ENCODE measurements around the gene RAB40C. TPM values are rescaled to one million over a fixed set of nuclear protein-coding genes. Genes with fewer than 3 reads are reported as not detected.
A peak's percentile ranks its signal among the peaks of the same experiment; 100 is the strongest.

Gene RAB40C
- total RNA-seq, 2 experiments from 2014 or later: 6.3 to 7.3 TPM

GRCh38 chr16:603933-604332 lies 14.1 kb downstream of the RAB40C start:
- DNase-seq: no peak
- Mint-ChIP-seq H3K36me3 (ENCODE audit: low read depth) (no peaks in the 10 kb centered on the region), H3K9me3 (no peaks in the 10 kb centered on the region), H3K4me3 (no peak overlapping the region), H3K4me1 (ENCODE audit: low read depth) (peaks cover 14% of the 10 kb centered on the region), H3K27ac (no peak overlapping the region), H3K27me3 (ENCODE audit: low read depth) (no peaks in the 10 kb centered on the region)
- intact Hi-C loops (cut with micrococcal nuclease): no loop called here
- CTCF ChIA-PET: no interaction called here

GRCh38 chr16:606656-607307 lies 16.9 kb downstream of the RAB40C start:
- Mint-ChIP-seq H3K4me3 (no peak overlapping the region), H3K27me3 (ENCODE audit: low read depth) (no peaks in the 10 kb centered on the region), H3K36me3 (ENCODE audit: low read depth) (no peaks in the 10 kb centered on the region), H3K9me3 (no peaks in the 10 kb centered on the region), H3K27ac (no peak overlapping the region), H3K4me1 (ENCODE audit: low read depth) (peaks cover 14% of the 10 kb centered on the region)
- CTCF ChIA-PET: no interaction called here
- intact Hi-C loops (cut with micrococcal nuclease): no loop called here
- no peak for DNase-seq

GRCh38 chr16:608019-608418 lies 18.2 kb downstream of the RAB40C start:
- Mint-ChIP-seq H3K27me3 (ENCODE audit: low read depth) (no peaks in the 10 kb centered on the region), H3K36me3 (ENCODE audit: low read depth) (no peaks in the 10 kb centered on the region), H3K4me3 (no peak overlapping the region), H3K27ac (peak overlapping the region; percentile 80), H3K4me1 (ENCODE audit: low read depth) (peaks cover 14% of the 10 kb centered on the region), H3K9me3 (no peaks in the 10 kb centered on the region)
- peak; percentile 88 for DNase-seq
- CTCF ChIA-PET: interaction anchor here (1.4 kb wide), 1 partner anchor 11 kb away, joined by 3 read pairs; no protein-coding TSS in a partner anchor
- intact Hi-C loops (cut with micrococcal nuclease): loop anchor here (1.0 kb wide), 2 partner anchors 19 to 28 kb away; partner anchors contain the start of gene METTL26

GRCh38 chr16:609316-609715 lies 19.4 kb downstream of the RAB40C start:
- intact Hi-C loops (cut with micrococcal nuclease): no loop called here
- H3K36me3 Mint-ChIP-seq (ENCODE audit: low read depth): no peaks in the 10 kb centered on the region
- DNase-seq: no peak
- H3K9me3 Mint-ChIP-seq: no peaks in the 10 kb centered on the region
- CTCF ChIA-PET: interaction anchor here (1.1 to 1.4 kb wide), 3 partner anchors 12 to 24 kb away, joined by 3 to 4 read pairs (median 3); partner anchors contain the start of gene RAB40C
- no peak overlapping the region for H3K4me3 Mint-ChIP-seq
- H3K27me3 Mint-ChIP-seq (ENCODE audit: low read depth): no peaks in the 10 kb centered on the region
- peaks cover 10% of the 10 kb centered on the region for H3K4me1 Mint-ChIP-seq (ENCODE audit: low read depth)
- H3K27ac Mint-ChIP-seq: no peak overlapping the region

GRCh38 chr16:609984-610383 lies 20.1 kb downstream of the RAB40C start:
- Mint-ChIP-seq H3K36me3 (ENCODE audit: low read depth) (peaks cover 2% of the 10 kb centered on the region), H3K9me3 (no peaks in the 10 kb centered on the region), H3K4me1 (ENCODE audit: low read depth) (peaks cover 10% of the 10 kb centered on the region), H3K27me3 (ENCODE audit: low read depth) (no peaks in the 10 kb centered on the region), H3K4me3 (no peak overlapping the region), H3K27ac (no peak overlapping the region)
- no peak for DNase-seq
- intact Hi-C loops (cut with micrococcal nuclease): no loop called here
- CTCF ChIA-PET: interaction anchor here (0.6 to 1.2 kb wide), 5 partner anchors 12 to 33 kb away, joined by 3 to 4 read pairs (median 4); partner anchors contain the start of gene RAB40C

- Mint-ChIP-seq H3K27me3 (ENCODE audit: low read depth) (no peaks in the 10 kb centered on the region), H3K4me1 (ENCODE audit: low read depth) (peaks cover 10% of the 10 kb centered on the region), H3K27ac (no peak overlapping the region), H3K9me3 (no peaks in the 10 kb centered on the region), H3K4me3 (no peak overlapping the region), H3K36me3 (ENCODE audit: low read depth) (peaks cover 2% of the 10 kb centered on the region)
- CTCF ChIA-PET: interaction anchor here (0.6 to 1.2 kb wide), 4 partner anchors 12 to 34 kb away, joined by 3 to 4 read pairs (median 4); partner anchors contain the start of gene RAB40C
- DNase-seq: peak; percentile 66
- intact Hi-C loops (cut with micrococcal nuclease): loop anchor here (1.0 kb wide), 1 partner anchor 31 kb away; no protein-coding TSS in a partner anchor
Observed at GRCh38 chr16:610513-611381, 20.9 kb downstream of the RAB40C start.

GRCh38 chr16:615122-615521 lies 25.3 kb downstream of the RAB40C start:
- H3K27ac Mint-ChIP-seq: no peak overlapping the region
- peaks cover 2% of the 10 kb centered on the region for H3K4me1 Mint-ChIP-seq (ENCODE audit: low read depth)
- intact Hi-C loops (cut with micrococcal nuclease): no loop called here
- no peaks in the 10 kb centered on the region for H3K27me3 Mint-ChIP-seq (ENCODE audit: low read depth)
- CTCF ChIA-PET: no interaction called here
- H3K9me3 Mint-ChIP-seq: no peaks in the 10 kb centered on the region
- H3K4me3 Mint-ChIP-seq: no peak overlapping the region
- DNase-seq: no peak
- H3K36me3 Mint-ChIP-seq (ENCODE audit: low read depth): peaks cover 2% of the 10 kb centered on the region

- intact Hi-C loops (cut with micrococcal nuclease): no loop called here
- H3K4me1 Mint-ChIP-seq (ENCODE audit: low read depth): no peaks in the 10 kb centered on the region
Observed at GRCh38 chr16:616733-617586, 27.1 kb downstream of the RAB40C start.

GRCh38 chr16:617855-618254 lies 28.0 kb downstream of the RAB40C start:
- Mint-ChIP-seq H3K4me3 (no peak overlapping the region), H3K27ac (no peak overlapping the region), H3K4me1 (ENCODE audit: low read depth) (no peaks in the 10 kb centered on the region), H3K27me3 (ENCODE audit: low read depth) (no peaks in the 10 kb centered on the region), H3K36me3 (ENCODE audit: low read depth) (peaks cover 2% of the 10 kb centered on the region), H3K9me3 (no peaks in the 10 kb centered on the region)
- CTCF ChIA-PET: no interaction called here
- DNase-seq: no peak
- intact Hi-C loops (cut with micrococcal nuclease): no loop called here

More at GRCh38 chr16:616733-617586, 27.1 kb downstream of the RAB40C start:
- DNase-seq: no peak
- H3K4me3 Mint-ChIP-seq: no peak overlapping the region
- no peaks in the 10 kb centered on the region for H3K9me3 Mint-ChIP-seq
- H3K27ac Mint-ChIP-seq: no peak overlapping the region
- CTCF ChIA-PET: no interaction called here
- no peaks in the 10 kb centered on the region for H3K27me3 Mint-ChIP-seq (ENCODE audit: low read depth)
- H3K36me3 Mint-ChIP-seq (ENCODE audit: low read depth): peaks cover 2% of the 10 kb centered on the region

GRCh38 chr16:619476-620100 lies 29.7 kb downstream of the RAB40C start:
- H3K4me3 Mint-ChIP-seq: no peak overlapping the region
- CTCF ChIA-PET: no interaction called here
- intact Hi-C loops (cut with micrococcal nuclease): no loop called here

GRCh38 chr16:620700-621525 lies 31.0 kb downstream of the RAB40C start:
- CTCF ChIA-PET: no interaction called here
- Mint-ChIP-seq H3K9me3 (no peaks in the 10 kb centered on the region), H3K4me3 (no peak overlapping the region), H3K36me3 (ENCODE audit: low read depth) (no peaks in the 10 kb centered on the region), H3K4me1 (ENCODE audit: low read depth) (no peaks in the 10 kb centered on the region), H3K27ac (no peak overlapping the region), H3K27me3 (ENCODE audit: low read depth) (no peaks in the 10 kb centered on the region)
- DNase-seq: no peak
- intact Hi-C loops (cut with micrococcal nuclease): no loop called here

More at GRCh38 chr16:619476-620100, 29.7 kb downstream of the RAB40C start:
- no peaks in the 10 kb centered on the region for H3K4me1 Mint-ChIP-seq (ENCODE audit: low read depth)
- no peak overlapping the region for H3K27ac Mint-ChIP-seq
- H3K27me3 Mint-ChIP-seq (ENCODE audit: low read depth): no peaks in the 10 kb centered on the region
- DNase-seq: no peak
- no peaks in the 10 kb centered on the region for H3K9me3 Mint-ChIP-seq
- peaks cover 2% of the 10 kb centered on the region for H3K36me3 Mint-ChIP-seq (ENCODE audit: low read depth)
